Vagina (tissue), 2 donors: ENCODE results near the gene SCN11A. TPM values are rescaled to one million over a fixed set of nuclear protein-coding genes. Genes with fewer than 3 reads are reported as not detected.
"Not testable (repeated sequence)": the region's sequence is repeated elsewhere in the genome, so short reads cannot be mapped to it uniquely, and the experiment has no call there.

Experiments
- DNase-seq, 2 donors: peaks; one replicate each; pipeline ENCODE4 v3.0.0-alpha.2; 2017; ENCODE audit errors: extremely low spot score in 2 of 2
- H3K27ac ChIP-seq: fragments of 200-600 bp; sonication (generic); one replicate; pipeline ENCODE4 v1.5.1; 2019
- H3K27me3 ChIP-seq: fragments of 200-600 bp; sonication (generic); one replicate; pipeline ENCODE4 v1.5.1; 2019
- H3K36me3 ChIP-seq, 2 donors: fragments of 200-600 bp; sonication (generic); one replicate each; pipeline ENCODE4 v1.5.1; 2017 to 2019
- H3K4me1 ChIP-seq: fragments of 200-600 bp; sonication (generic); one replicate; pipeline ENCODE4 v1.5.1; 2019
- H3K4me3 ChIP-seq, 2 donors: fragments of 200-600 bp; sonication (generic); 1 replicate in 1 of 2; 2 replicates in 1 of 2; pipeline ENCODE4 v1.5.1; 2016 to 2019
- H3K9me3 ChIP-seq: fragments of 200-600 bp; sonication (generic); one replicate; pipeline ENCODE4 v1.5.1; 2019
- POLR2A ChIP-seq, 2 donors: fragments of 450-650 bp; IDR thresholded peaks; one replicate each; pipeline ENCODE4 v1.6.1; 2017; ENCODE audit warnings: antibody characterized with exemption in 2 of 2, mild to moderate bottlenecking in 2 of 2, moderate library complexity in 2 of 2
- POLR2AphosphoS5 ChIP-seq, 2 donors: sonication (generic); formaldehyde crosslinking; IDR thresholded peaks; one replicate each; pipeline ENCODE4 v1.9.0; 2017; ENCODE audit warnings: antibody characterized with exemption in 2 of 2, mild to moderate bottlenecking in 2 of 2, low read depth in 1 of 2; ENCODE audit not compliant: insufficient read depth in 1 of 2
- intact Hi-C: fragments of 100-400 bp; cut with DNase I; formaldehyde crosslinking; loops from one replicate; pipeline ENCODE4 v1.15.1; 2023
- total RNA-seq: library from RNA; depleted of rRNA; stranded (reverse); fragments of >200 nt; gene quantifications from one replicate; pipeline ENCODE4 v1.2.3, GENCODE V29; 2016
- TF ChIP-seq, protein P1 (sequence below), 3 experiments: fragments of 450-650 bp in 2 of 3; fragments of 200-600 bp in 1 of 3; sonication (generic) in 1 of 3; IDR thresholded peaks; one replicate each; pipeline ENCODE4 v1.5.1; 2017 to 2019; ENCODE audit warnings: antibody characterized with exemption in 3 of 3, mild to moderate bottlenecking in 2 of 3, moderate library complexity in 2 of 3

SCN11A gene
- total RNA-seq, 1 donor from 2014 or later = not detected

GRCh38 chr3:39067286-39067685, 15.5 kb upstream of the SCN11A start:
- Histone ChIP-seq H3K27ac (no peak overlapping the region), H3K4me1 (no peaks in the 10 kb centered on the region), H3K27me3 (no peaks in the 10 kb centered on the region), H3K36me3 (peaks cover 0 to 35% of the 10 kb centered on the region in 2 donors), H3K4me3 (no peak overlapping the region), H3K9me3 (no peaks in the 10 kb centered on the region)
- TF ChIP-seq, protein P1, sequence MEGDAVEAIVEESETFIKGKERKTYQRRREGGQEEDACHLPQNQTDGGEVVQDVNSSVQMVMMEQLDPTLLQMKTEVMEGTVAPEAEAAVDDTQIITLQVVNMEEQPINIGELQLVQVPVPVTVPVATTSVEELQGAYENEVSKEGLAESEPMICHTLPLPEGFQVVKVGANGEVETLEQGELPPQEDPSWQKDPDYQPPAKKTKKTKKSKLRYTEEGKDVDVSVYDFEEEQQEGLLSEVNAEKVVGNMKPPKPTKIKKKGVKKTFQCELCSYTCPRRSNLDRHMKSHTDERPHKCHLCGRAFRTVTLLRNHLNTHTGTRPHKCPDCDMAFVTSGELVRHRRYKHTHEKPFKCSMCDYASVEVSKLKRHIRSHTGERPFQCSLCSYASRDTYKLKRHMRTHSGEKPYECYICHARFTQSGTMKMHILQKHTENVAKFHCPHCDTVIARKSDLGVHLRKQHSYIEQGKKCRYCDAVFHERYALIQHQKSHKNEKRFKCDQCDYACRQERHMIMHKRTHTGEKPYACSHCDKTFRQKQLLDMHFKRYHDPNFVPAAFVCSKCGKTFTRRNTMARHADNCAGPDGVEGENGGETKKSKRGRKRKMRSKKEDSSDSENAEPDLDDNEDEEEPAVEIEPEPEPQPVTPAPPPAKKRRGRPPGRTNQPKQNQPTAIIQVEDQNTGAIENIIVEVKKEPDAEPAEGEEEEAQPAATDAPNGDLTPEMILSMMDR (IDR thresholded peaks at IDR 0.05) = no peak
- TF ChIP-seq POLR2A (IDR thresholded peaks at IDR 0.05) (no peak), POLR2AphosphoS5 (IDR thresholded peaks at IDR 0.05; ENCODE audit: insufficient read depth in 1 of 2, low read depth in 1 of 2) (no peak)
- intact Hi-C loops = no loop called here
- no peak for DNase-seq

GRCh38 chr3:39065197-39065596, 13.5 kb upstream of the SCN11A start:
- TF ChIP-seq POLR2A (IDR thresholded peaks at IDR 0.05) (no peak), POLR2AphosphoS5 (IDR thresholded peaks at IDR 0.05; ENCODE audit: insufficient read depth in 1 of 2, low read depth in 1 of 2) (no peak)
- Histone ChIP-seq H3K9me3 (no peaks in the 10 kb centered on the region), H3K4me1 (no peaks in the 10 kb centered on the region), H3K4me3 (no peak overlapping the region), H3K27me3 (no peaks in the 10 kb centered on the region), H3K36me3 (peaks cover 0 to 27% of the 10 kb centered on the region in 2 donors), H3K27ac (no peak overlapping the region)
- intact Hi-C loops = no loop called here
- no peak for DNase-seq

GRCh38 chr3:39064646-39065045, 12.9 kb upstream of the SCN11A start:
- no peak for DNase-seq
- intact Hi-C loops = no loop called here
- Histone ChIP-seq H3K27me3 (no peaks in the 10 kb centered on the region), H3K36me3 (peaks cover 0 to 21% of the 10 kb centered on the region in 2 donors), H3K4me3 (no peak overlapping the region), H3K27ac (no peak overlapping the region), H3K4me1 (no peaks in the 10 kb centered on the region), H3K9me3 (no peaks in the 10 kb centered on the region)
- TF ChIP-seq, protein P1 (IDR thresholded peaks at IDR 0.05) = no peak
- TF ChIP-seq POLR2A (IDR thresholded peaks at IDR 0.05) (no peak), POLR2AphosphoS5 (IDR thresholded peaks at IDR 0.05; ENCODE audit: insufficient read depth in 1 of 2, low read depth in 1 of 2) (no peak)

GRCh38 chr3:39063143-39063542, 11.4 kb upstream of the SCN11A start:
- H3K4me1 ChIP-seq = peaks cover 11% of the 10 kb centered on the region
- no peak for DNase-seq
- no peak for TF ChIP-seq POLR2AphosphoS5 (IDR thresholded peaks at IDR 0.05; ENCODE audit: insufficient read depth in 1 of 2, low read depth in 1 of 2)
- no peaks in the 10 kb centered on the region for H3K9me3 ChIP-seq
- peaks cover 0 to 11% of the 10 kb centered on the region in 2 donors for H3K36me3 ChIP-seq
- no peak overlapping the region for H3K4me3 ChIP-seq
- H3K27ac ChIP-seq = no peak overlapping the region
- intact Hi-C loops = no loop called here
- H3K27me3 ChIP-seq = no peaks in the 10 kb centered on the region

GRCh38 chr3:39062180-39062579, 10.4 kb upstream of the SCN11A start:
- TF ChIP-seq, protein P1 (IDR thresholded peaks at IDR 0.05) = no peak
- TF ChIP-seq POLR2AphosphoS5 (IDR thresholded peaks at IDR 0.05; ENCODE audit: insufficient read depth in 1 of 2, low read depth in 1 of 2) = no peak
- TF ChIP-seq POLR2A (IDR thresholded peaks at IDR 0.05) = no peak
- Histone ChIP-seq H3K36me3 (peaks cover 0 to 11% of the 10 kb centered on the region in 2 donors), H3K4me1 (peaks cover 11% of the 10 kb centered on the region), H3K27me3 (no peaks in the 10 kb centered on the region), H3K9me3 (no peaks in the 10 kb centered on the region), H3K27ac (no peak overlapping the region), H3K4me3 (no peak overlapping the region)
- DNase-seq = no peak
- intact Hi-C loops = no loop called here

GRCh38 chr3:39061228-39061627, 9.5 kb upstream of the SCN11A start:
- H3K36me3 ChIP-seq, intact Hi-C loops, H3K4me3 ChIP-seq, H3K27ac ChIP-seq, H3K27me3 ChIP-seq, H3K9me3 ChIP-seq, DNase-seq: not testable (repeated sequence)
- H3K4me1 ChIP-seq = peaks cover 11% of the 10 kb centered on the region
